22Rv1 (cell line): ENCODE measurements around the gene PNLIPRP1.

Experiments used
- ZFX ChIP-seq: fragments of 450-650 bp; IDR thresholded peaks from 2 replicates; pipeline ENCODE4 v1.6.1; 2017; ENCODE audit warnings: antibody characterized with exemption, borderline replicate concordance
- TF ChIP-seq, protein P1 (sequence below): fragments of 450-650 bp; IDR thresholded peaks from 2 replicates; pipeline ENCODE4 v1.5.1; 2017; ENCODE audit warnings: mild to moderate bottlenecking

DNA sequence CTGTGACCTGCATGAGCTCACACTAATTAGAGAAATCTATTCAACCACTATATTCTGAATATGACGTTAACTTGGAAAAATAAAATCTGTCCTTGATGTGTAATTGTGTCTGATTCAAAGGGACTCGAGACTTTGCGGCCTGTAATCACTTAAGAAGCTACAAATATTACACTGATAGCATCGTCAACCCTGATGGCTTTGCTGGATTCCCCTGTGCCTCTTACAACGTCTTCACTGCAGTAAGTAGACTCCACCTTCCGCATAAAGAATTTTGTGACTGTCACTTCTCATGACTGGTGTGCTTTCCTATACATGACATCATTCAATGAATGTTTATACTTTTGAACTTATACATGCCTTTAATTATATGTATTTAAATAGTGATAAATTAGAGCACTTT is 34.9 kb upstream of the PNLIPRP1 start:
- TF ChIP-seq, protein P1, sequence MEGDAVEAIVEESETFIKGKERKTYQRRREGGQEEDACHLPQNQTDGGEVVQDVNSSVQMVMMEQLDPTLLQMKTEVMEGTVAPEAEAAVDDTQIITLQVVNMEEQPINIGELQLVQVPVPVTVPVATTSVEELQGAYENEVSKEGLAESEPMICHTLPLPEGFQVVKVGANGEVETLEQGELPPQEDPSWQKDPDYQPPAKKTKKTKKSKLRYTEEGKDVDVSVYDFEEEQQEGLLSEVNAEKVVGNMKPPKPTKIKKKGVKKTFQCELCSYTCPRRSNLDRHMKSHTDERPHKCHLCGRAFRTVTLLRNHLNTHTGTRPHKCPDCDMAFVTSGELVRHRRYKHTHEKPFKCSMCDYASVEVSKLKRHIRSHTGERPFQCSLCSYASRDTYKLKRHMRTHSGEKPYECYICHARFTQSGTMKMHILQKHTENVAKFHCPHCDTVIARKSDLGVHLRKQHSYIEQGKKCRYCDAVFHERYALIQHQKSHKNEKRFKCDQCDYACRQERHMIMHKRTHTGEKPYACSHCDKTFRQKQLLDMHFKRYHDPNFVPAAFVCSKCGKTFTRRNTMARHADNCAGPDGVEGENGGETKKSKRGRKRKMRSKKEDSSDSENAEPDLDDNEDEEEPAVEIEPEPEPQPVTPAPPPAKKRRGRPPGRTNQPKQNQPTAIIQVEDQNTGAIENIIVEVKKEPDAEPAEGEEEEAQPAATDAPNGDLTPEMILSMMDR = no peak
- no peak for TF ChIP-seq ZFX
